DMS53 treated with DMSO at 0.1 percent for 48 hours (cell line): Measurements from ENCODE around the gene LRIG1.

Experiments used
- DNase-seq: peaks from one replicate; lab custom pipeline; 2025; ENCODE audit not compliant: unreplicated experiment; lab: John Stamatoyannopoulos, UW

LRIG1 gene

DNA sequence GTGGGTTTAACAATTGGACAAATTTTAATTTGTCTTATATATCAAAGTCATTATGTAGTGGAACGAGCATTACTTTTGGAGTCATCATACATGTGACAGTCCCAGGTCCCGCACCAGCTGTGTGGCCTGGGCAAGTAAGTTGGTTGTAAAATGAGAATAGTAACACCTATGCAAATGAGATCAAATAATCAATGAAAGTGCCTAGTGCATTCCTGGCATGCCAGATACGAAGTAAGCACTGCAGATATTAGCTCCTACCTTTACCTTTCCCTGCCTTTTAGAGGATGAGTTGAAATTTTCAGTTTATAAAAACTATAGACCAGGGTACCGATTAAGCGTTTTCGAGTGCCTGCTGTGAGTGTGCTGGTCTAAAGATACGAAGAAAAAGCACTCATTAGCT, 134.1 kb downstream of the LRIG1 start:
- no peak for DNase-seq

DNA sequence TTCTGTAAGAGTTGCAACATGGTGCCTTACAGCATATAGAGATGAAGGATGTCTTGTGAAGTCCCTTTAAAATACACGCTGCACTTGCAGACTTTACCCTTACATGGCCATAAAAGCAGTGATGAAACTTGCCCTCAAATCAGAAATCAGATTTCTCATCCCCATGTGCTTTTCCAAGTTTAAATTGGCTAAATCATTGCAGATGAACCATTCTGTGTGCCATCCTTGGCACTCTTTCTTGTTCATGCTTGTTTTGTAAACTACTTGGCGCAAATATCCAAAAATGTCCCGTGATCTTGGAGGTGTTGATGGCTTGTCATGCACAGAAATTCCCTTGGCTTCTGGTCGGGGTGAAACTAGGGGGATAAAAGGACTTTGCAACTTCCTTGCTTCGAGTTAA, 135.7 kb downstream of the LRIG1 start:
- DNase-seq = no peak

DNA sequence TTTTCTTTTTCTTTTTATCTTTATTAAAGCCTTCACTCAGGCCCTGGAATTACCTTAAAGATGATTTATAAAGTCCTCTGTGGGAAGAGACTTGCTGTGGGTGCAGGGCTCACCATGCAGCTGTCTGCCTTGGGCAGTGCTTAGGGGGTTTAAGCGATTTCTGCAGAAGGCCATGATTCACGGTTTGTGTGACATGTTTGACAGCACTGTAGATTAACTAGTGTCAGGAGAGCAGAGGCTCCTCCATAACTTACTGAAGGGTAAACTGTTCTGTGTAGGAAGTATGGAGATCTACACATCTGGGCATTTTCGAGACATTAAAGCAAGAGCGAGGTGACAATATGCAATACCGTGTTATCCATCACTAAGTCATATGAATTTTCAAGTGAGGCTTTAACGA, 137.7 kb downstream of the LRIG1 start:
- no peak for DNase-seq

DNA sequence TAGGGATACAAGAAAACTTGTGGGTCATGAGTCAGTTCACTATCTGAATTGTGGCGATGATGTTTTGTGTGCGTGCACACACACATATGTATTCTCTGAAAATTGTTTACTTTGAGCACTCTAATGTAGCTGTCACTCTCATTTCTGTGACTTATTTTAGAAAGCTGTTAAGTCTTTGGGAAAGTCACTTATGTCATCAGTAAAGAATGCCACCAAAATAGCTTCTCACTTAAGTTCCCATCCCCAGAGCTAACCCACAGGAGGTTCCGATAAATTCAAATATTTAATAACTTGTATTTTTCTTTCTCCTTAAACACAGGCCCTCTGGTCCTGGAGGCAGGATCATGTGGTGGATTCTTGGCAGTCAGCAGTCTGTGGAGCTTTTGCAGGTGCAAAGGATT, 138.3 kb downstream of the LRIG1 start:
- no peak for DNase-seq

DNA sequence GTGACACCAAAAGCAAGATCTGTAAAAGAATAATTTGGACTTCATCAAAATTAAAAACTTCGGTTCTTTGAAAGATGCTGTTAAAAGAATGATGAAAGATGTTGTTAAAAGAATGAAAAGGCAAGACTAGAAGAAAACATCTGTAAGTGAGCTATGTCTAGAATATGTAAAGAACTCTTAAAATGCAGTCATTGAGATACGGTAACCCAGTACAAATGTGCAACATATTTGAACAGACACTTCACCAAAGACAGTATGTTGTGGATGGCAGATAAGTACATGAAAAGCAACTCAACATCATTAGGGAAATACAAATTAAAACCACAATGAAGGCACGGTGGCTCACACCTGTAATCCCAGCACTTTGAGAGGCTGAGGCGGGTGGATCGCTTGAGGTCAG, 139.5 kb downstream of the LRIG1 start:
- DNase-seq = no peak

DNA sequence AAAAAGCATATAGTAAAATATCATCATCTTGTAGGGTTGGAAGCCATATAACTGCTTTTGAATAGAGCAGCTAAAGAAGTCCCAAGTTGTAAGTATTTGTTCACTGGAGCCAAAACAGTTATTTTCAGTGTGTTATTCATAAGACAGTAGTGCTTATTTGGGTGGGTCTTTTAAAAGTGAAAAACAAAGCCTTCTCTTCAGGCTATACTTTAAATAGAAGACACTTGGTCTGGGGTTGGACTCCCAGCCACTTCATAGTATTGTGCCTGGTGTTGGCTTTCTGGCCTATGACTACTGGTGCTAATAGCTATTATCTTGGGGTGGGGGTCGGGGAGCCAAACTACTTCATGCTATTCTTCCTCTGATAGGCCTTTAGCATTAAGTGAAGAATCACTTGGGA, 144.8 kb downstream of the LRIG1 start:
- no peak for DNase-seq

DNA sequence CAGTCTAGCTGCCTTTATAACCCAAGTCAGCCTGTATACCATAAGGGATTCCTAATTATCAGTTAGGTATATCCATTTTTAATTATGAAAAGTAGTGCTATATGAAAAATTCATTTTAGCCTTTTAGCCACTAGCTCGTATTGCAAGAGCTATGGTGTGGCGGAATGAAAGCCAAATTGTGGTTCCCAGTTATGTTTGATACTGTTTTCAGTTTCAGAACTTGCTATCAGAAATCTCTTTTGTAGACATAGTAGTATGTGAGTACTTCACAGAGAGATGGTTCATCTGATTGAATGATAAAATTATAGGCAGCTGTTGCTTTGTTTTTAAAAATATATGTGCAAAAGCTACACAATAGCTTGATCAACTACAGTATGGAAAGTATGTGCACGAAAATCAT, 145.4 kb downstream of the LRIG1 start:
- DNase-seq = no peak

DNA sequence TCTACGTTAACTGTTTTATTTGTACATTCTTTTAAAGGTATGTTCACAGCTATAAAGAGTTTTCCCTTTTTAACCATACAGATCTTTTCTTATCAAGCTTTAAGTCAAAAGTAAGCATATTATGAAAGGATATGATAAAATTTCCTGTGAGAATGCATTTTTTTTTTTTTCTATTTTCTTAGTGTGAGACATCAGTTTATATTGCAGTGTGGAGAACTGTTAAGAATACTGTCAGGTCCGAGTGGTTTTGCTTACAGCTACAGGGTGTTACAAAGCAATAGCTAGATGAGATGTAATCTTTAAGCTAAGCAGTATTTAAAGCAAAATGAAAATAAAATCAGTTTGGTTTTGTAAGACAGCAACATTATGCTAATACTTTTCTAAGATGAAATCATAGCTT, 146.8 kb downstream of the LRIG1 start:
- no peak for DNase-seq

DNA sequence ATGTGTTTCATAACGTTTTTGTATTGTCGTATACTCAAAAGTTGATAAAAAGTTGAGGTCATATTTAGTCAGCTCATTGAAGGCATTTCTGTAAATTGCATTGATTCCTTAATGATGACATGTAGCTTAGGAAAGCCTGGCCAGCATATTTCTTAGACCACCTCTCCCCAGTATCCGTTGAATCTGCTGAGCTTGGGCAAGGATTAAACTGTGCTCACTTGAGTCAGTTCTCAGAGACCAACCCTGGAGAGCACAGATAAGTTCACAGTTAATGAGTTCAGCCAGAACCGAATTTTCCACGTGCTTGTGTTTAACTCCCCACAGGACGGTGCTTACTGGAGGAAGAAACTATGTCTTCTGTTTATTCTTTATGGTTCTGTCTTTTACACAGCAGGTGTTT, 147.3 kb downstream of the LRIG1 start:
- DNase-seq = no peak

DNA sequence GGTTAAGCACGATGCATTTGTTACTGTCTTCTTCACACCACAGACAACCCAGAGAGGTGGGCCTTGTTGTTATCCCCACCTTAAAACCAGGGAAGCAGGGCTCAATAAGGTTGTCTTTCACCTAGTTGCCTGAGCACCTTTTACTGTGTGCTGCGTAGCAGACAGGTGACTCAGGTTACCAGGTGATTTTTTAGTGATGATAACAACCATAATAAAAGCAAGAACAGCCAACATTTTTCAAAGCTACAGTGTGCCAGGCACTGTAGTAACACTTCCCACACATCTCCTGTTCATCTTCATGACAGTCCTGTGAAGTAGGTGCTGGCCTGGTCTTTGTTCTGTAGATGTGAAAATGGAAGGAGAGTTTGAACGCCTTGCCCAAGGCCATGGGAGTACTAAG, 147.8 kb downstream of the LRIG1 start:
- no peak for DNase-seq

DNA sequence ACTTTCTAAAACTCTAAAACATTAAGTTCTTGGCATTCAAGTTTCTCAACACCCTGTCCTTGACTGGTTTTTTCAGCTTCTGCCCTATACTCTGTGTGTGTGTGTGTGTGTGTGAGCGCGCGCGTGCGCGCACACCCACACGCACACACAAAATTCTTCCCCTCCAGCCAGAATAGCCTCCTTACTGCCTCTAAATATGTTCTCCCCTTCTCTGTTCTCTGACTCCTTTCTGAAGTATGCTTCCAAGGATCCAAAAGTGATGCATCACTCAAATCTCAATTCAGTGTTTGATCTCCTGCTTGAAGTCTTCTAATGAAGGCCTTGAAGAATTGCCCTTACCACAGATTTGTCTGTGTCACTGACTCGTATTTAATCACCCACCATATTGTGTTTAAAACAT, 150.2 kb downstream of the LRIG1 start:
- no peak for DNase-seq

DNA sequence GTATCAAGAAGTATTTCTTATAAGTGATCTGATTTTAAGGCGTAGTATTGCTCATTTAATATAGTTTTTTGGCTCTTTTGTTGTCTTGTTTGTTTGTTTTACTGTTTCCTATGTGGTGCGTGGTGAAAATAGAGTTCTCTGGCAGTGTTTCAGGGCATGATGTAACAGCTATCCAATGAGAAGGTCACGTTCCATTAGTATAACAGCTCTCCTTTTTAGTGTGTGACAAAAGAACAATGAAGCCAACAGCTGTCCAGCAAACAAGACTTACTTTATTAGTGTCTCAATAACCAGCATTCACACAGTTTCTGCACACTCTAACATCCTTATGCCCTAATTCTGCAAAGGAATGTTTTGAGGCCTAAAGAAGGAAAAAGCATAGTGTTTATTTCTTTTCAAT, 152.1 kb downstream of the LRIG1 start:
- no peak for DNase-seq

DNA sequence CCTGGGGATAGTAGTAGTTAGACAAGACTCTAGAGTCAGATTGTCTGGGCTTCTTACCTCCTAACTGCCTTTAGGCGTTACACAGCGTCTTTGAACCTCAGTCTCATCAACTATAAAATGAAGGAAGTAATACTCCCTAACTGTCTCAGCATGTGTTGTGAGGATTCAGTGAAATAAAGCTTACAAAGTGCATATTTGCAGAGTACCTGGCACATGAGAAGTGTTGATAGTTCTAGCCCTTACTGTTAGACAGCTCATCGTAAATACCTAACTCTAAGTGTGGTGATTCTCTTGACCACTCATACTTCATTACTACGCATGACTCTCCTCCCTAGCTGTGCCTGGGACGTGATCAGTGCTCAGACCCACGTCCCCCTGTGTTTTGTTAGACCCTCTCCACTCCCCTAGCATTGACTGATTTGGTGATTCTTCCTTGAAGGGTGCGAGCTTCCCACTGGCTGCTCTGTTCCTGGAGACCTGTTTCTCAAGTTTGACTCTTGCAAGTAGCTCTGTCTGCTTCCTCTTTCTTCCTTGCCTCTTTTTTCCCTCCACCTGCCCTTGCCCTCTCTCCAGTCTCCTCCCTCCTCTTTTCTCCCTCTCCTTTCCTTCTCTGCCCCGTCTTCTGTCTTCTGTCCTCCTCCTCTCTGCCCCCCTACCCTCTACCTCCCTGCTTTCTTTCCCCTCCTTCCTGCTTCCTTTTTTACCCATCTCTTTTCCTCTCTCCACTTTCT, 155.8 kb downstream of the LRIG1 start:
- no peak for DNase-seq

DNA sequence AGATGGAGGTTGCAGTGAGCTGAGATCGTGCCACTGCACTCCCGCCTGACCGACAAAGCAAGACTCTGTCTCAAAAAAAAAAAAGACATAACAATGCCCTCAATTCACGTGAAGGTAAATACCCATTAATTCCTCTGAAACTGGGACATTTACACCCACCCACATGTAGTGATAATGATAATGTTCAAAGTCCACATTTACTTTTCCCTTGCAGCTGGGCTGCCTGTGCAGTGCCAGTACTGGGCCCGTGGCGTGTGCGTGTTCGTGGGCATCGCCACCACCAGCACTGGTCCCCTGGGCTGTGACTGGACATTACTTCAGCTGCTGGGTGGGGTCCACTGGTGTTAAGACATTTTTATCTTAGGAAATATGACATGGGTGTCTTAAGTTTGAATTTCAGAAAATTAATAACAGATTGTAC, 156.4 kb downstream of the LRIG1 start:
- no peak for DNase-seq

DNA sequence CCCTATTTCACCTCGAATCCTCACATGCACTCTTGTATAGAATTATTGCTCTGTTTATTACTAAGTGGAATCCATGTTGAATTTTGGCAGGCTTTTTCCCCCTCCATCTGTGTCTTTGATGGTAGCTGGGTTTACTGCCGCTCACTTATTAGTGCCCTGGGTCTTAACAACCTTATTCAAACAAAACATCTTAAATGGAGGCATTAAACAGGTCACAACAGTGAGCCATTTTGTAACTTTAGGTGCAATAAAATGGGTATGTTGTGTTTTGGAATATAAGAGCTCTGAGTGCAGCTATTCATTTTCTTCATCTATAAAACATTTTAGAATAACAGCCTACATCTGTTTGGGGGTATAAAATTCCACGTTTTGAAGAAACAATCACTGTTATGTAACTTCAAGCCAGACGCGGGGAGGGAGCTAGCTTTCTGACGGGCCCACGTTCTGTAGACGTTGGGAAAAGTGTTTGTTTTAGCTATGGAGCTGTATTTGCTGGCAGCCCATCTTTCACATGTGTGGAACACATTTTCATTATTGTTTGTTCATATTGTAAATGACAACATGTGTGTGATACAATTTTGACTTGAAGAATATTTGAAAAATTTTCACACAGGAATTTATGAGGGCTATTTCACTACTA, 158.0 kb downstream of the LRIG1 start:
- no peak for DNase-seq

DNA sequence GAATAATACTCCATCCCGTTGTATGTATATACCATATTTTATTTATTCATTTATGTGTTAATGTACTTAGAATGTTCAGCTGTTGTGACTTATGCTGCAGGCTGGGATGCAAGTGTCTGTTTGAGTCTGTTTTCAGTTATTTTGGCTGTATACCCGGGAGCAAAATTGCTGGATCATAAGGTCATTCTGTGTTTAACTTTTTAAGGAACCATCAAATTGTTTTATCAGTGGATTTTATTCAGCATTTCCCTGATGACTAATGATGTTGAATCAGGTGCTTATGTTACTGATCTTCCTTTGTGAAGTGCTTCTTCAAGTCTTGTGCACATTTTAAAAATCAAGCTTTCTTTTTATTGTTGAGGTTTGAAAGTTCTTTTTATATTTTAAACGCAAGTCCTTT, 161.9 kb downstream of the LRIG1 start:
- no peak for DNase-seq

DNA sequence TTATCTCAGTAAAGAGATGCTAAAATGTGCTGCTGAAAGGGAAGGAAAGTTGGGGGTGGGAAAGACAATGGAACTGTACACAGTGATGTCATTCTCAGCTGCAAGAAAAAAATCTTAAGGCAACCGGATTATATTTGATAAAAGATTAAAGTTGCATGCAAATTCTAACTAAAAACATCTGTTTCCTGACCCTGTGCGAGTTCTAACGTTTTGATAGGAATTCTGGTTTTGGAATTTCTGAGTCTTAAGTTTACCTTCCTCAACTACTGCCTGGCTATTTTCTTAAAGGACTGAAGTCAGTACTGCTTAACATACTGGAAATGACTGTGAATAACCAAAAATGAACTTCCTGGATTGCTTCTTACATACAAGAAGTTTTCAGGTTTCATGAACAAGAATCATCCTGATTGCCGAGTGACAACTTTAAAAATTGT, 164.5 kb downstream of the LRIG1 start:
- no peak for DNase-seq

DNA sequence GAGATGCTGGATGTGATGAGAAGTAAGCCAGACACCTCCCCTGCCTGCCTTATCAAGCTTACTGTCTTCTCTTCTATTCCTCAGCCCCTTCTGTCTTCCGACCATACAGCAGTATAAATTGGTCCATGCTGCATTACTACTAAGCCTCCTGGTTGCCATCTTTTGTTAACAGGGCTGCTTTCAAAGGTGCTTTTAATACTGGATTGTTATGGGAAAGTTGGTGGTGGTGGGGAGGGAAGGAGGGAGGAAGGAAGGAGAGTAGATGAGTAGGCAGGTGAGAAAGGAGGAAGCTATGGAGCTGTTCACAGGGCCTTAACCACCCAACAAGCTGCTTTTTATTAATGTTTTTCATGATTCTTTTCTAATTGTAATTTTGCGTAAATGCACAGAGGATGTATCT, 165.2 kb downstream of the LRIG1 start:
- no peak for DNase-seq
